GM12878 (cell line): Measurements from ENCODE around the gene UBE2L6. TPM values are rescaled to one million over a fixed set of nuclear protein-coding genes. Genes with fewer than 3 reads are reported as not detected.

Experiments
- CEBPZ ChIP-seq: fragments of 150-350 bp; IDR thresholded peaks from 2 replicates; pipeline ENCODE4 v1.6.1; 2016; ENCODE audit warnings: low read depth, low read length
- CTCF ChIP-seq, 3 experiments: IDR thresholded peaks in 2 of 3; conservative IDR thresholded peaks in 1 of 3; 2 replicates each; pipeline ENCODE4 v1.5.1; 2011; ENCODE audit warnings: low read depth in 3 of 3, low read length in 3 of 3, mild to moderate bottlenecking in 3 of 3, control low read depth in 2 of 3, moderate library complexity in 2 of 3, inconsistent platforms in 1 of 3, mixed read lengths in 1 of 3; ENCODE audit not compliant: control insufficient read depth in 2 of 3, insufficient read depth in 1 of 3; ENCODE audit errors: extremely low read depth in 1 of 3
- E2F4 ChIP-seq: IDR thresholded peaks from 2 replicates; pipeline ENCODE4 v1.6.1; 2012; ENCODE audit warnings: low read depth, low read length, improper control_type of control experiment
- EGR1 ChIP-seq, 2 experiments: IDR thresholded peaks; 1 replicate in 1 of 2; 2 replicates in 1 of 2; pipeline ENCODE4 v1.6.1; 2011 to 2012; ENCODE audit warnings: low read depth in 2 of 2, low read length in 2 of 2, borderline replicate concordance in 1 of 2, mild to moderate bottlenecking in 1 of 2, moderate library complexity in 1 of 2
- IRF3 ChIP-seq: fragments of 450-650 bp; IDR thresholded peaks from 2 replicates; pipeline ENCODE4 v1.6.1; 2014; ENCODE audit warnings: mild to moderate bottlenecking
- IRF4 ChIP-seq: IDR thresholded peaks from 2 replicates; pipeline ENCODE4 v1.6.1; 2011; ENCODE audit warnings: low read depth, low read length
- MAX ChIP-seq: IDR thresholded peaks from 2 replicates; pipeline ENCODE4 v1.6.1; 2012; ENCODE audit warnings: low read depth, low read length, improper control_type of control experiment
- RBBP5 ChIP-seq: fragments of 200-600 bp; sonication (generic); conservative IDR thresholded peaks from 2 replicates; pipeline ENCODE4 v1.6.1; 2016
- SIX5 ChIP-seq: IDR thresholded peaks from 2 replicates; pipeline ENCODE4 v1.6.1; 2011; ENCODE audit warnings: mild to moderate bottlenecking, low read depth, low read length, moderate library complexity; ENCODE audit not compliant: severe bottlenecking
- SP1 ChIP-seq: IDR thresholded peaks from one replicate; pipeline ENCODE4 v1.6.1; 2011; ENCODE audit warnings: low read depth, low read length
- ZBTB11 ChIP-seq: fragments of 450-650 bp; formaldehyde crosslinking; IDR thresholded peaks from 2 replicates; pipeline ENCODE4 v1.5.0; 2022; ENCODE audit warnings: mild to moderate bottlenecking, missing genetic modification characterization
- ZNF217 ChIP-seq: fragments of 450-650 bp; IDR thresholded peaks from 2 replicates; pipeline ENCODE4 v1.6.1; 2017; ENCODE audit warnings: antibody characterized with exemption, mild to moderate bottlenecking
- ZNF592 ChIP-seq: fragments of 450-650 bp; IDR thresholded peaks from 2 replicates; pipeline ENCODE4 v1.6.1; 2017; ENCODE audit warnings: mild to moderate bottlenecking, moderate library complexity
- polyA plus RNA-seq, 11 experiments: library from polyadenylated mRNA; depleted of rRNA in 4 of 11; unstranded in 6 of 11; stranded (reverse) in 5 of 11; fragments of >200 nt; fragmentation: Nextera tagmentation in 4 of 11; fragmentation: Illumina TruSeq in 1 of 11; extraction: Ambion mirVana in 4 of 11; extraction: Trizol in 1 of 11; gene quantifications; 1 replicate in 1 of 11; 2 replicates in 10 of 11; pipeline versions ENCODE4 v1.2.1 to v1.2.3, GENCODE V29; 2011 to 2016; ENCODE audit warnings: inconsistent platforms in 2 of 11, missing spikeins in 2 of 11, low read depth in 1 of 11
- total RNA-seq, 4 experiments: library from RNA; depleted of rRNA in 3 of 4; stranded (reverse); fragments of >200 nt in 3 of 4; fragmentation: Illumina TruSeq in 1 of 4; extraction: Trizol in 1 of 4; gene quantifications; 2 replicates each; pipeline versions ENCODE4 v1.2.1 to v1.2.3, GENCODE V29; 2013 to 2021

Gene UBE2L6
- total and polyA plus RNA-seq, 10 of the 15 experiments (the other 5 are each of a cell fraction or from before 2014, with no cell fraction given), result 114 to 295 (median 173) TPM

- TF ChIP-seq ZNF592 (no peak), RBBP5 (no peak), ZNF217 (no peak), SP1 (no peak), SIX5 (no peak), IRF3 (no peak), E2F4 (no peak), CTCF (IDR thresholded peaks at IDR 0.05 in 2 of 3, conservative IDR thresholded peaks at IDR 0.05 in 1 of 3; ENCODE audit: control insufficient read depth in 2 of 3, extremely low read depth in 1 of 3, insufficient read depth in 1 of 3, low read depth in 3 of 3, low read length in 3 of 3) (no peak), CEBPZ (no peak), MAX (no peak), EGR1 (IDR thresholded peaks at IDR 0.05; ENCODE audit: borderline replicate concordance in 1 of 2, low read depth in 2 of 2, low read length in 2 of 2) (no peak), IRF4 (no peak), ZBTB11 (CRISPR knock-in tag) (no peak)
Measured at GRCh38 chr11:57547854-57548377, 19.6 kb downstream of the UBE2L6 start (continued).
